Adrenal gland (tissue), 5 donors: ENCODE data around the gene EID3.

ENCODE experiments used
- CTCF ChIP-seq, 6 experiments: fragments of 450-650 bp in 4 of 6; fragments of 200-600 bp in 2 of 6; sonication (generic) in 1 of 6; IDR thresholded peaks; 1 replicate in 5 of 6; 2 replicates in 1 of 6; pipeline versions ENCODE4 v1.5.1 to v1.8.0; 2016 to 2021; ENCODE audit warnings: antibody characterized with exemption in 6 of 6, mild to moderate bottlenecking in 2 of 6, moderate library complexity in 1 of 6
- POLR2A ChIP-seq, 2 donors: fragments of 450-650 bp; IDR thresholded peaks; one replicate each; pipeline ENCODE4 v1.6.1; 2017; ENCODE audit warnings: antibody characterized with exemption in 2 of 2, mild to moderate bottlenecking in 2 of 2, moderate library complexity in 1 of 2
- donor health status: DM: no; HTN: no; CAD: no.

- TF ChIP-seq CTCF (IDR thresholded peaks at IDR 0.05) (no peak), POLR2A (IDR thresholded peaks at IDR 0.05) (no peak)
These were observed 38.6 kb downstream of the EID3 start for GRCh38 chr12:104342147-104342546.
